ENCODE measurements around the gene EIF3L. TPM values are rescaled to one million over a fixed set of nuclear protein-coding genes. Genes with fewer than 3 reads are reported as not detected.
A peak's percentile ranks its signal among the peaks of the same experiment; 100 is the strongest.

Gene EIF3L
- total RNA-seq, 1 experiment from 2014 or later: 402 TPM

DNA sequence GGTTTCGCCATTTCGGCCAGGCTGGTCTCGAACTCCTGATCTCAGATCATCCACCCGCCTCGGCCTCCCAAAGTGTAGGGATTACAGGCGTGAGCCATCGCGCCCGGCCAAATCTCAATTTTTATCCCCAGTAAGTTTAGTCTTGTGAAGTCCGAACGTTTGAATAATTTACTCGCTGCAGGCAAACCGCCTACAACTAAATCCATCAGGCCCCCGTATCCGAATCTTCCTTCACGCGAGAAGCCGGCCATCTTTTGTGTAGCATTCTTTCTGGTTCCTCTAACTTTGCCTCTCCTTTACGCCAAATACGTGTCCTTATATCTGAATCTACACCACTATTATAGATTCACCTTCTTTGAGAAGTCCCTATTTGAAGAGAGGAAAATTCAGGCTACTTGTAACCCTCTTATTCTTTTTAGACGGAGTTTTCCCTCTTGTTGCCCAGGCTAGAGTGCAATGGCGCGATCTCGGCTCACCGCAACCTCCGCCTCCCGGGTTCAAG lies 581 bp upstream of the EIF3L start:
- no peak for DNase-seq
- Mint-ChIP-seq H3K4me1 (ENCODE audit: low read depth, unreplicated experiment) (peaks cover 24% of the 10 kb centered on the region), H3K4me3 (ENCODE audit: low read depth, unreplicated experiment) (peak overlapping the region; percentile 85), H3K9me3 (ENCODE audit: low read depth, unreplicated experiment) (no peaks in the 10 kb centered on the region), H3K27ac (ENCODE audit: unreplicated experiment) (peak overlapping the region; percentile 79), H3K27me3 (ENCODE audit: unreplicated experiment) (no peaks in the 10 kb centered on the region), H3K36me3 (ENCODE audit: insufficient read depth, unreplicated experiment) (peaks cover 71% of the 10 kb centered on the region)
- CTCF ChIA-PET: no interaction called here
- intact Hi-C loops (cut with micrococcal nuclease; ENCODE audit: unreplicated experiment): no loop called here
- TF ChIP-seq, protein P1, sequence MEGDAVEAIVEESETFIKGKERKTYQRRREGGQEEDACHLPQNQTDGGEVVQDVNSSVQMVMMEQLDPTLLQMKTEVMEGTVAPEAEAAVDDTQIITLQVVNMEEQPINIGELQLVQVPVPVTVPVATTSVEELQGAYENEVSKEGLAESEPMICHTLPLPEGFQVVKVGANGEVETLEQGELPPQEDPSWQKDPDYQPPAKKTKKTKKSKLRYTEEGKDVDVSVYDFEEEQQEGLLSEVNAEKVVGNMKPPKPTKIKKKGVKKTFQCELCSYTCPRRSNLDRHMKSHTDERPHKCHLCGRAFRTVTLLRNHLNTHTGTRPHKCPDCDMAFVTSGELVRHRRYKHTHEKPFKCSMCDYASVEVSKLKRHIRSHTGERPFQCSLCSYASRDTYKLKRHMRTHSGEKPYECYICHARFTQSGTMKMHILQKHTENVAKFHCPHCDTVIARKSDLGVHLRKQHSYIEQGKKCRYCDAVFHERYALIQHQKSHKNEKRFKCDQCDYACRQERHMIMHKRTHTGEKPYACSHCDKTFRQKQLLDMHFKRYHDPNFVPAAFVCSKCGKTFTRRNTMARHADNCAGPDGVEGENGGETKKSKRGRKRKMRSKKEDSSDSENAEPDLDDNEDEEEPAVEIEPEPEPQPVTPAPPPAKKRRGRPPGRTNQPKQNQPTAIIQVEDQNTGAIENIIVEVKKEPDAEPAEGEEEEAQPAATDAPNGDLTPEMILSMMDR (IDR thresholded peaks at IDR 0.05; ENCODE audit: unreplicated experiment): no peak
- BruUV-seq (replicated peaks): TSS peak; percentile 93

DNA sequence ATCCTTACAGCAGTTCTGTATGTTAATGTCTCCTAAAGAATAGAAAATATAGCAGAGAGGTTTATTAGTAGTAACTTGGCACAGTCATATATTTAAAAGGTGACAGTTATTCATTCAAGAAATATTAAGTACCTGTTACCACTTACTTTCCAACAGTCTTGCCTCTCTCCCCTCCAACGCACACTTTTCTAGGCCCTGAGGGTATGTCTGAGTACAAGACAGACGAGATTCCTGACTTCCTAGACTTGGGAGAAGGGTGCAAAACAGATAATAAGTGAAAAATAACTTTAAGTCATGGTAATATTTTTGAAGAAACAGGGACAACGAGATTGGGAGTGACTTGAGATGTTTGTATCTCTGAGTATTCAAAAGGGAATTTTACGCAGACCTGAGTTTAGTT lies 1.6 kb downstream of the EIF3L start:
- DNase-seq: no peak
- peaks cover 80% of the 10 kb centered on the region for H3K36me3 Mint-ChIP-seq (ENCODE audit: insufficient read depth, unreplicated experiment)
- intact Hi-C loops (cut with micrococcal nuclease; ENCODE audit: unreplicated experiment): no loop called here
- no peak overlapping the region for H3K4me3 Mint-ChIP-seq (ENCODE audit: low read depth, unreplicated experiment)
- peaks cover 24% of the 10 kb centered on the region for H3K4me1 Mint-ChIP-seq (ENCODE audit: low read depth, unreplicated experiment)
- BruUV-seq (replicated peaks): no TSS peak
- H3K27ac Mint-ChIP-seq (ENCODE audit: unreplicated experiment): no peak overlapping the region
- H3K9me3 Mint-ChIP-seq (ENCODE audit: low read depth, unreplicated experiment): no peaks in the 10 kb centered on the region
- TF ChIP-seq, protein P1 (IDR thresholded peaks at IDR 0.05; ENCODE audit: unreplicated experiment): no peak
- CTCF ChIA-PET: no interaction called here
- no peaks in the 10 kb centered on the region for H3K27me3 Mint-ChIP-seq (ENCODE audit: unreplicated experiment)

DNA sequence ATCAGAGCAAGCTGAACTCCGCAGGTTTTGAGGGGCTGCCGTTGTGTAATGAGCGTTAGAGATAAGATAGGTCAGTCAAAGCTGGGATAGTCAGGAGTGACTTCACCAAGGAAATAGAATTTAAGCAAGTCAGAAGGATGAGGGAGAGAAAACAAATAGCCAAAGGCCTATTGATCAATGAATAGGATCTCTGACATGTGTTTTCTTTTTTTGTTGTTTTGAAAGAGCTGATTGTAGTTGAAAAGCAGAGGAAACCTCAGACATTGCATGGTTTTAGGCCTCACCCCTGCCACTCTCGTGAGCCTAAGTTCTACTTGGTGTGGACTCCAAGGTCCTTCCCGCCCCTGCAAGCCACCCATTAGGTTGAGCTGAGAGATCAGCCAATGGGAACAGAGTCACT lies 3.2 kb downstream of the EIF3L start:
- H3K4me3 Mint-ChIP-seq (ENCODE audit: low read depth, unreplicated experiment): no peak overlapping the region
- no TSS peak for BruUV-seq (replicated peaks)
- intact Hi-C loops (cut with micrococcal nuclease; ENCODE audit: unreplicated experiment): no loop called here
- peaks cover 94% of the 10 kb centered on the region for H3K36me3 Mint-ChIP-seq (ENCODE audit: insufficient read depth, unreplicated experiment)
- peaks cover 23% of the 10 kb centered on the region for H3K4me1 Mint-ChIP-seq (ENCODE audit: low read depth, unreplicated experiment)
- H3K9me3 Mint-ChIP-seq (ENCODE audit: low read depth, unreplicated experiment): no peaks in the 10 kb centered on the region
- no peak for DNase-seq
- TF ChIP-seq, protein P1 (IDR thresholded peaks at IDR 0.05; ENCODE audit: unreplicated experiment): no peak
- H3K27ac Mint-ChIP-seq (ENCODE audit: unreplicated experiment): no peak overlapping the region
- CTCF ChIA-PET: no interaction called here
- H3K27me3 Mint-ChIP-seq (ENCODE audit: unreplicated experiment): no peaks in the 10 kb centered on the region

DNA sequence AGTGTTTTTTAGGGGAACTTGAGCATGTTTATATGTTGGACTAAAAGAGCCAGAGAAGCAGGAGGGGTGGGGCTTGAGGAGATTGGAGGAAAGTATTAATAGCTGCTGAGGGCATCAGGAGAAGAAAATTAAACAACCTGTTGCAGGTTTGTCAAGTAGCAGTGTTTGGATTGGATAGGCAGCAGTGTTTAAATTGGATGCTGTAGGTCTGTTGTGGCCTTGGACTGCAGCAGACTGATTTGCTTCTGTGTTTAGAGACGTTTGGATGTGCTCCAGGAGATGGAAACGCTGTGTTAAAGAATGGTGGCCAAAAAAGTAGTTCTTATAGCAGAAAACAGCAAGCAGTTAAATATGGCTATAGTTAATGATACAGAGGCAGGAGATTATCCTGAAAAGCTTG lies 5.7 kb downstream of the EIF3L start:
- H3K4me3 Mint-ChIP-seq (ENCODE audit: low read depth, unreplicated experiment): no peak overlapping the region
- CTCF ChIA-PET: no interaction called here
- H3K36me3 Mint-ChIP-seq (ENCODE audit: insufficient read depth, unreplicated experiment): peaks cover 93% of the 10 kb centered on the region
- no peaks in the 10 kb centered on the region for H3K9me3 Mint-ChIP-seq (ENCODE audit: low read depth, unreplicated experiment)
- H3K4me1 Mint-ChIP-seq (ENCODE audit: low read depth, unreplicated experiment): peaks cover 6% of the 10 kb centered on the region
- TF ChIP-seq, protein P1 (IDR thresholded peaks at IDR 0.05; ENCODE audit: unreplicated experiment): no peak
- intact Hi-C loops (cut with micrococcal nuclease; ENCODE audit: unreplicated experiment): no loop called here
- no peak overlapping the region for H3K27ac Mint-ChIP-seq (ENCODE audit: unreplicated experiment)
- no TSS peak for BruUV-seq (replicated peaks)
- no peaks in the 10 kb centered on the region for H3K27me3 Mint-ChIP-seq (ENCODE audit: unreplicated experiment)
- DNase-seq: no peak

All from Calu3 (cell line).